A549 (cell line): ENCODE data around the gene NIPAL3. TPM values are rescaled to one million over a fixed set of nuclear protein-coding genes. Genes with fewer than 3 reads are reported as not detected.

ENCODE experiments used
- ATAC-seq, 2 experiments: fragments of 200-7000 bp in 1 of 2; fragments of >200 bp in 1 of 2; cut with Nextera tagmentation in 1 of 2; cut with Tn5 transposase in 1 of 2; 3 replicates each; pipeline versions ENCODE4 v1.8.0 to v1.9.1; 2018 to 2020; ENCODE audit warnings: mild to moderate bottlenecking in 1 of 2, moderate library complexity in 1 of 2
- CTCF ChIA-PET: fragments of 300-600 bp; sonication (Branson Sonifier 250); formaldehyde crosslinking; extraction: SDS; loops from one replicate; lab custom pipeline; 2021; ENCODE audit warnings: antibody characterized with exemption, inconsistent platforms; lab: Yijun Ruan, JAX
- POLR2A ChIA-PET: fragments of 350-600 bp; formaldehyde crosslinking; extraction: SDS; loops from one replicate; lab custom pipeline; 2021; ENCODE audit warnings: antibody characterized with exemption, inconsistent platforms; lab: Yijun Ruan, JAX
- DNase-seq, 2 experiments: peaks; one replicate each; pipeline versions ENCODE4 v3.0.0 to v3.0.0-alpha.2; 2011 to 2016; ENCODE audit warnings: low read depth in 1 of 2, low spot score in 1 of 2
- FAIRE-seq: peaks from 2 replicates; lab custom pipeline; 2011; peaks lifted over from hg19 to GRCh38; lab: Jason Lieb, UNC
- H3K27ac ChIP-seq, 2 experiments: fragments of >200 bp; sonication (Bioruptor Twin); formaldehyde crosslinking; 3 replicates each; pipeline ENCODE4 v1.5.1; 2016 to 2017
- H3K4me1 ChIP-seq: fragments of >200 bp; sonication (Bioruptor Twin); formaldehyde crosslinking; 3 replicates; pipeline ENCODE4 v1.6.1; 2016
- H3K4me2 ChIP-seq: fragments of >200 bp; sonication (Bioruptor Twin); formaldehyde crosslinking; 3 replicates; pipeline ENCODE4 v1.6.1; 2016
- H3K4me3 ChIP-seq: fragments of >200 bp; sonication (Bioruptor Twin); formaldehyde crosslinking; 3 replicates; pipeline ENCODE4 v1.5.1; 2016
- H3K9me3 ChIP-seq: fragments of >200 bp; sonication (Bioruptor Twin); formaldehyde crosslinking; 3 replicates; pipeline ENCODE4 v1.6.1; 2016
- ATOH8 ChIP-seq: fragments of 250-450 bp; sonication (Bioruptor Pico); IDR thresholded peaks from 2 replicates; pipeline ENCODE4 v1.5.0; 2020; ENCODE audit warnings: low read depth, mild to moderate bottlenecking, moderate library complexity
- BHLHE40 ChIP-seq: IDR thresholded peaks from 2 replicates; pipeline ENCODE4 v1.6.1; 2012; ENCODE audit warnings: low read depth, low read length, inconsistent platforms
- CHD4 ChIP-seq: fragments of 200-600 bp; sonication (generic); IDR thresholded peaks from 2 replicates; pipeline ENCODE4 v1.6.1; 2016; ENCODE audit warnings: antibody characterized with exemption, mild to moderate bottlenecking, borderline replicate concordance
- ESRRA ChIP-seq: fragments of 150-350 bp; IDR thresholded peaks from 2 replicates; pipeline ENCODE4 v1.6.1; 2014; ENCODE audit warnings: mild to moderate bottlenecking, low read length, borderline replicate concordance
- GATA3 ChIP-seq: IDR thresholded peaks from 2 replicates; pipeline ENCODE4 v1.6.1; 2012; ENCODE audit warnings: borderline replicate concordance
- HOXA7 ChIP-seq: fragments of 250-450 bp; sonication (Bioruptor Pico); IDR thresholded peaks from 2 replicates; pipeline ENCODE4 v1.5.0; 2020; ENCODE audit warnings: mild to moderate bottlenecking, moderate library complexity
- HOXB13 ChIP-seq: fragments of 250-450 bp; sonication (Bioruptor Pico); IDR thresholded peaks from 2 replicates; pipeline ENCODE4 v1.5.0; 2020; ENCODE audit warnings: low read depth, mild to moderate bottlenecking, moderate library complexity
- MAFK ChIP-seq: fragments of 450-650 bp; IDR thresholded peaks from 2 replicates; pipeline ENCODE4 v1.6.1; 2014; ENCODE audit not compliant: partially characterized antibody
- MAX ChIP-seq: IDR thresholded peaks from 2 replicates; pipeline ENCODE4 v1.6.1; 2012
- MAZ ChIP-seq: fragments of 150-350 bp; IDR thresholded peaks from 2 replicates; pipeline ENCODE4 v1.6.1; 2014; ENCODE audit warnings: antibody characterized with exemption, low read depth, low read length, borderline replicate concordance
- NPAS2 ChIP-seq: fragments of 250-450 bp; sonication (Bioruptor Pico); IDR thresholded peaks from 2 replicates; pipeline ENCODE4 v1.8.0; 2022; ENCODE audit warnings: mild to moderate bottlenecking, moderate library complexity, borderline replicate concordance
- POLR2A ChIP-seq: IDR thresholded peaks from 2 replicates; pipeline ENCODE4 v1.6.1; 2012; ENCODE audit warnings: mild to moderate bottlenecking, low read length
- POLR2AphosphoS2 ChIP-seq: conservative IDR thresholded peaks from 2 replicates; pipeline ENCODE4 v1.6.1; 2012; ENCODE audit warnings: low read length, improper control_type of control experiment, inconsistent platforms
- RNF2 ChIP-seq: fragments of 200-600 bp; sonication (generic); IDR thresholded peaks from 2 replicates; pipeline ENCODE4 v1.6.1; 2016; ENCODE audit warnings: low read depth, mild to moderate bottlenecking, antibody characterized with exemption, moderate library complexity, borderline replicate concordance
- TFCP2L1 ChIP-seq: fragments of 250-450 bp; sonication (Bioruptor Pico); IDR thresholded peaks from 2 replicates; pipeline ENCODE4 v1.5.0; 2021; ENCODE audit warnings: mild to moderate bottlenecking
- WGBS: methylation state at CpG from one replicate; pipeline ENCODE4 v1.1.6; 2017; ENCODE audit errors: missing lambda C conversion rate; 5-methylcytosine and 5-hydroxymethylcytosine counted together
- polyA plus RNA-seq, 4 experiments: library from polyadenylated mRNA; depleted of rRNA in 3 of 4; stranded (reverse); fragments of >200 nt; fragmentation: RNase III in 1 of 4; extraction: RNeasy Plus Mini Kit Qiagen cat#74134 plus additional on column Dnase treatment in 1 of 4; gene quantifications; 2 replicates in 3 of 4; 3 replicates in 1 of 4; pipeline ENCODE4 v1.2.3, GENCODE V29; 2011 to 2017

NIPAL3 gene
- polyA plus RNA-seq, 2 of the 4 experiments (the other 2 are of a cell fraction): 5.1 to 10.4 TPM

- FAIRE-seq (no peak), ATAC-seq (no peak), DNase-seq (no peak)
- Histone ChIP-seq H3K27ac (peak overlapping the region; percentile 48 to 71; a peak in 2 of 6 replicates), H3K4me3 (no peak overlapping the region), H3K4me2 (no peak overlapping the region), H3K4me1 (peaks cover 40% of the 10 kb centered on the region), H3K9me3 (no peaks in the 10 kb centered on the region)
- ChIA-PET CTCF (interaction anchor here (1.0 to 6.6 kb wide), 7 partner anchors 15 to 167 kb away, joined by 3 to 44 read pairs (median 9); no protein-coding TSS in a partner anchor), POLR2A (no interaction called here)
- 97% methylated on average over 9 of the region's 9 CpGs for WGBS
- TF ChIP-seq RNF2: no peak
These were observed 48.9 kb upstream of the NIPAL3 start for GRCh38 chr1:24366707-24367106.

- H3K4me1 ChIP-seq: peaks cover 26% of the 10 kb centered on the region
- 88% methylated on average over 4 of the region's 4 CpGs for WGBS
- no peak for FAIRE-seq
- H3K4me2 ChIP-seq: no peak overlapping the region
- ChIA-PET POLR2A (no interaction called here), CTCF (interaction anchor here (2.3 to 6.6 kb wide), 2 partner anchors 23 to 170 kb away, joined by 9 to 44 read pairs; no protein-coding TSS in a partner anchor)
- H3K27ac ChIP-seq: no peak overlapping the region; a peak in 1 of 6 replicates
- no peak for DNase-seq
- TF ChIP-seq TFCP2L1 (CRISPR knock-in tag) (no peak), GATA3 (no peak), POLR2AphosphoS2 (no peak), MAX (no peak), HOXB13 (CRISPR knock-in tag) (no peak), MAFK (no peak), BHLHE40 (no peak)
- no peaks in the 10 kb centered on the region for H3K9me3 ChIP-seq
- ATAC-seq: no peak
- no peak overlapping the region for H3K4me3 ChIP-seq
These were observed 46.4 kb upstream of the NIPAL3 start for GRCh38 chr1:24369199-24369598.

GRCh38 chr1:24369801-24370200 lies 45.8 kb upstream of the NIPAL3 start:
- no peak overlapping the region for H3K4me2 ChIP-seq
- POLR2A ChIA-PET: no interaction called here
- TF ChIP-seq CHD4: no peak
- no peak overlapping the region for H3K4me3 ChIP-seq
- no peaks in the 10 kb centered on the region for H3K9me3 ChIP-seq
- no peak for ATAC-seq
- H3K27ac ChIP-seq: no peak overlapping the region
- CTCF ChIA-PET: interaction anchor here (1.4 to 1.6 kb wide), 2 partner anchors 21 to 168 kb away, joined by 4 to 5 read pairs; no protein-coding TSS in a partner anchor
- WGBS: 92% methylated on average over 4 of the region's 4 CpGs
- peaks cover 25% of the 10 kb centered on the region for H3K4me1 ChIP-seq
- FAIRE-seq: no peak
- no peak for DNase-seq

- CTCF ChIA-PET: interaction anchor here (1.3 to 3.6 kb wide), 6 partner anchors 11 to 223 kb away, joined by 4 to 23 read pairs (median 8); no protein-coding TSS in a partner anchor
- no peak for FAIRE-seq
These were observed 42.6 kb upstream of the NIPAL3 start for GRCh38 chr1:24373044-24373443.

GRCh38 chr1:24373710-24374109 lies 41.9 kb upstream of the NIPAL3 start:
- FAIRE-seq: no peak
- no peak overlapping the region for H3K4me3 ChIP-seq
- TF ChIP-seq MAZ (no peak), ATOH8 (CRISPR knock-in tag) (no peak), HOXA7 (CRISPR knock-in tag) (no peak), ESRRA (no peak)
- TF ChIP-seq, all 56 proteins: peak for 0
- H3K4me2 ChIP-seq: no peak overlapping the region
- ChIA-PET CTCF (interaction anchor here (1.2 to 3.6 kb wide), 4 partner anchors 12 to 175 kb away, joined by 3 to 23 read pairs (median 6); no protein-coding TSS in a partner anchor), POLR2A (interaction anchor here (0.7 kb wide), 1 partner anchor 171 kb away, joined by 12 read pairs; no protein-coding TSS in a partner anchor)
- no peak for DNase-seq
- no peak for ATAC-seq
- peaks cover 22% of the 10 kb centered on the region for H3K4me1 ChIP-seq
- H3K27ac ChIP-seq: peak overlapping the region; percentile 81 to 83
- 98% methylated on average over 8 of the region's 8 CpGs for WGBS
- no peaks in the 10 kb centered on the region for H3K9me3 ChIP-seq

More at GRCh38 chr1:24373044-24373443, 42.6 kb upstream of the NIPAL3 start:
- 87% methylated on average over 7 of the region's 7 CpGs for WGBS
- TF ChIP-seq NPAS2 (CRISPR knock-in tag): no peak
- TF ChIP-seq POLR2A: no peak
- TF ChIP-seq, all 56 proteins: peak for 0
- ATAC-seq (no peak), DNase-seq (no peak)
- Histone ChIP-seq H3K4me2 (no peak overlapping the region), H3K27ac (peak overlapping the region; percentile 81 to 83; a peak in 4 of 6 replicates), H3K9me3 (no peaks in the 10 kb centered on the region), H3K4me1 (peaks cover 22% of the 10 kb centered on the region), H3K4me3 (no peak overlapping the region)
- POLR2A ChIA-PET: no interaction called here
